ENCODE data around the gene CYLD. TPM values are rescaled to one million over a fixed set of nuclear protein-coding genes. Genes with fewer than 3 reads are reported as not detected.

CYLD gene
- total and polyA plus RNA-seq, 11 donors = 7.5 to 68.8 (median 38.8) TPM

DNA sequence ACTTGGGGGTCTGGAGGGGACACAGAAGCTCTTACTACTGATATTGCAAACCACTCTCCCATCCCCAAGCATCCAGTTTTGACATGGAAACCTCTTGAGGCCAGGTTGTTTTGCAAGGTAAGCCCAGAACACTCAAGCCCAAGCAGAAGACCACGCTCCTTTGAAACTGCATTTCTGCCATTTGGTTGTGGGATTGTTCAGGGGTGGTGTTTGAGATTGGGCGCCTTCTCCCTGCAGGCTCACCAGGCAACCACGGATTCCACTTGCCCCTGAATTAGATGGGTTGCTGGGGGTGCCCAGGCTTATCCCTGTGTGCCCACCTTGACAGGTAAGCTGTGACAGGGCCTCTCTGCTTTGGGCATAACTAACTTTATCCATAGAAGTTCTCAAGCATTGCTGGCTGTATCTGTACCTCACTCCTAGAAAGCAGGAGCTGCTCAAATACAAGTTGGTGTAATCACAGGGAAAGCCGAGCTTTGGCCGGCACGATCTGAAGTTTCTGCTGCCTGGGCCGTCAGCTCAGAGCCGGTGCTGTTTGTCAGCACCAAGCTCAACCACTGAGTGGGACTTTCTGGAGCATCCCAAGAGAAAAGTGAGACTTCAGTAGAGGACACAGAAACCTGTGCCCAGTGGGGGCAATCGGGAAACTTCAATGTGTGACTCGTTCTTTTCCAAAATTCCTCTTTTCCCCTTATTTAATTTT, 93.6 kb downstream of the CYLD start:
- no peak overlapping the region for H3K27ac ChIP-seq
- WGBS, 4 donors = 56 to 72% (median 65%) methylated on average over 10 of the region's 10 CpGs
- no peak for TF ChIP-seq POLR2A (IDR thresholded peaks at IDR 0.05)
- TF ChIP-seq, protein P1, sequence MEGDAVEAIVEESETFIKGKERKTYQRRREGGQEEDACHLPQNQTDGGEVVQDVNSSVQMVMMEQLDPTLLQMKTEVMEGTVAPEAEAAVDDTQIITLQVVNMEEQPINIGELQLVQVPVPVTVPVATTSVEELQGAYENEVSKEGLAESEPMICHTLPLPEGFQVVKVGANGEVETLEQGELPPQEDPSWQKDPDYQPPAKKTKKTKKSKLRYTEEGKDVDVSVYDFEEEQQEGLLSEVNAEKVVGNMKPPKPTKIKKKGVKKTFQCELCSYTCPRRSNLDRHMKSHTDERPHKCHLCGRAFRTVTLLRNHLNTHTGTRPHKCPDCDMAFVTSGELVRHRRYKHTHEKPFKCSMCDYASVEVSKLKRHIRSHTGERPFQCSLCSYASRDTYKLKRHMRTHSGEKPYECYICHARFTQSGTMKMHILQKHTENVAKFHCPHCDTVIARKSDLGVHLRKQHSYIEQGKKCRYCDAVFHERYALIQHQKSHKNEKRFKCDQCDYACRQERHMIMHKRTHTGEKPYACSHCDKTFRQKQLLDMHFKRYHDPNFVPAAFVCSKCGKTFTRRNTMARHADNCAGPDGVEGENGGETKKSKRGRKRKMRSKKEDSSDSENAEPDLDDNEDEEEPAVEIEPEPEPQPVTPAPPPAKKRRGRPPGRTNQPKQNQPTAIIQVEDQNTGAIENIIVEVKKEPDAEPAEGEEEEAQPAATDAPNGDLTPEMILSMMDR (IDR thresholded peaks at IDR 0.05) = no peak
- H3K27me3 ChIP-seq = peaks cover 0 to 18% (median 3%) of the 10 kb centered on the region in 9 donors
- no peak overlapping the region for H3K4me3 ChIP-seq
- peaks cover 0 to under 1% (median 0%) of the 10 kb centered on the region in 12 donors for H3K4me1 ChIP-seq
- intact Hi-C loops (cut with DNase I) = no loop called here
- H3K36me3 ChIP-seq = no peaks in the 10 kb centered on the region
- peaks cover 0 to 11% (median 0%) of the 10 kb centered on the region in 12 donors for H3K9me3 ChIP-seq
- no peak for ATAC-seq
- no peak for DNase-seq

DNA sequence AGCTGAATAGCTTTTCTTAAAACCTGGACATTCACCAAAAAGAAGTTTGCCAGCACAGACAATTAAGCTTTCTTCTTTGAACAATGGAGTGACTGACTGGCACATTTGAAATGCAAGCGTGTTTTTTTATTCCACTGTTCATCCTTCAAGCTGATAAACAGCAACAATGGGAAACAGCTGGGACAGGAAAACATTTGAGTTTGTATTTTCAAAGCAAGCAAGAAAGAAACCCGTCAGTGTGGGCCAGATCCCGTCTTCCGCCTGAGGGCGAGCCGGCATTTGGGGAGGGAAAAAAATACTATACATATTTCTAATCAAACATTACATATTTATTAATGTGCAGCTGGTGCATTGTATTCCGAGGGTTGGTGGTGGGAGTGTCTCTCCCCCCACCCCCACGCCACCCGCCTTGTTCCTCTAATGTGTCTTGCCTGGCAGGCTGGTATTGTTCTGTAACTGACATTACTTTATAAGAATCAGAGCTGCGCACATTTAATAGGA, 94.3 kb downstream of the CYLD start:
- no peak for DNase-seq
- Histone ChIP-seq H3K27ac (no peak overlapping the region), H3K36me3 (no peaks in the 10 kb centered on the region), H3K4me3 (no peak overlapping the region), H3K27me3 (peaks cover 0 to 24% (median 7%) of the 10 kb centered on the region in 9 donors), H3K4me1 (peaks cover 0 to 7% (median 0%) of the 10 kb centered on the region in 12 donors), H3K9me3 (peaks cover 0 to 11% (median 0%) of the 10 kb centered on the region in 12 donors)
- WGBS, 4 donors = 61 to 75% (median 66%) methylated on average over 10 of the region's 10 CpGs
- ATAC-seq = no peak
- intact Hi-C loops (cut with DNase I) = no loop called here
- TF ChIP-seq, protein P1 (IDR thresholded peaks at IDR 0.05) = no peak
- TF ChIP-seq POLR2A (IDR thresholded peaks at IDR 0.05) = no peak

DNA sequence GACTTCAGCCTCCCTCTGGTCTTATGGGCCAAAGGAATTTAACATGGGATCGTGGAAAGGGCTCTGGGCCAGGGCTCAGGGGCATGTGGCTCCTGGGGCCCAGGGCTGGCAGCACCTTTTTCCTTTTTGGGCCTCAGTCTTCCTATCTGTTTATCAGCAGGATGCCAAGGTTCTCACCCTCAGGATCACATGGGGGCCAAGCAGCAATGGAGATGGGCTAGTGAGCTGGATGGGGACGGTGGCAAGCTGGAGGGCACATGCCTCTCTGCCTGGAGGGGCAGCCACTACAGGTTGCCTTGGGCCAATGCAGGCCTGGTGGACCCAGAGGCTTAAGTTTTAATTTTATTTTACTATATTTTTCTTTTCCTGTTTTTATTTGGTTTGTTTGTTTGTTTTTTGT, 95.4 kb downstream of the CYLD start:
- no peak overlapping the region for H3K27ac ChIP-seq
- H3K4me1 ChIP-seq = peaks cover 0 to 14% (median 0%) of the 10 kb centered on the region in 12 donors
- peaks cover 0 to 11% (median 0%) of the 10 kb centered on the region in 12 donors for H3K9me3 ChIP-seq
- peaks cover 4 to 36% (median 12%) of the 10 kb centered on the region in 9 donors for H3K27me3 ChIP-seq
- H3K4me3 ChIP-seq = no peak overlapping the region
- ATAC-seq (no peak), DNase-seq (no peak)
- no peak for TF ChIP-seq POLR2A (IDR thresholded peaks at IDR 0.05)
- TF ChIP-seq, protein P1 (IDR thresholded peaks at IDR 0.05) = no peak
- intact Hi-C loops (cut with DNase I) = no loop called here
- 87 to 97% (median 91%) methylated on average over 2 of the region's 2 CpGs for WGBS, 4 donors
- no peaks in the 10 kb centered on the region for H3K36me3 ChIP-seq

DNA sequence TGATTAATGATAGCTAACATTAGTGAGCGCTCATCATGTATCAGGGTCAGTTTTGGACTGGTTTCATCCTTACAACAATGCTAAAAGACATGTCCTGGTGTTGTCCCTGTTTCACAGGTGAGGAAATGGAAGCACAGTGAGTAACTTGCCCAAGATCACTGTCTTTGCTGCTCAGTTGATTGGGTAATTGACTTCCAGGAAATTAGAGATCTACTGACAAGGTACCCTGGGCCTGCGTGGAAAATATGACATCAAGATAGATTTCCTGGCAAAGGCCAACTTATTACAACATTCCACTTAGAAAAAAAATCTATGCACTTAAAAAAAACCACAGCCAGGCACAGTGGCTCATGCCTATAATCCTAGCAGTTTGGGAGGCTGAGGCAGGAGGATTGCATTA, 96.3 kb downstream of the CYLD start:
- DNase-seq (no peak), ATAC-seq (no peak)
- peaks cover 0 to 5% (median 0%) of the 10 kb centered on the region in 12 donors for H3K9me3 ChIP-seq
- no peak overlapping the region for H3K27ac ChIP-seq
- WGBS, 4 donors = 71 to 82% (median 75%) methylated on average over 2 of the region's 2 CpGs
- intact Hi-C loops (cut with DNase I) = no loop called here
- H3K27me3 ChIP-seq = peaks cover 5 to 36% (median 12%) of the 10 kb centered on the region in 9 donors
- H3K36me3 ChIP-seq = no peaks in the 10 kb centered on the region
- TF ChIP-seq, protein P1 (IDR thresholded peaks at IDR 0.05) = no peak
- TF ChIP-seq POLR2A (IDR thresholded peaks at IDR 0.05) = no peak
- peaks cover 0 to 14% (median 0%) of the 10 kb centered on the region in 12 donors for H3K4me1 ChIP-seq
- H3K4me3 ChIP-seq = no peak overlapping the region

Measured in heart left ventricle (tissue), 16 donors.